Gastrocnemius medialis (tissue), 4 donors: Measurements from ENCODE around the gene ZNF778. TPM values are rescaled to one million over a fixed set of nuclear protein-coding genes. Genes with fewer than 3 reads are reported as not detected.

Experiments
- ATAC-seq, 2 donors: fragments of 150-250 bp; one replicate each; pipeline ENCODE4 v1.9.1; 2016
- DNase-seq, 2 donors: peaks; one replicate each; pipeline ENCODE4 v3.0.0-alpha.2; 2019
- H3K27ac ChIP-seq, 4 donors: fragments of 200-600 bp; sonication (generic); 1 replicate in 1 of 4; 2 replicates in 3 of 4; pipeline ENCODE4 v1.5.1; 2016 to 2018; ENCODE audit warnings: mild to moderate bottlenecking in 2 of 4, moderate library complexity in 1 of 4
- H3K27me3 ChIP-seq, 3 donors: fragments of 200-600 bp; sonication (generic) in 2 of 3; 1 replicate in 1 of 3; 2 replicates in 2 of 3; pipeline versions ENCODE4 v1.5.1 to v1.6.0; 2016 to 2019; ENCODE audit warnings: mild to moderate bottlenecking in 1 of 3, moderate library complexity in 1 of 3
- H3K36me3 ChIP-seq, 2 donors: fragments of 200-600 bp; sonication (generic) in 1 of 2; one replicate each; pipeline ENCODE4 v1.5.1; 2017 to 2018
- H3K4me1 ChIP-seq, 2 donors: fragments of 200-600 bp; sonication (generic) in 1 of 2; one replicate each; pipeline ENCODE4 v1.5.1; 2016 to 2017; ENCODE audit warnings: mild to moderate bottlenecking in 2 of 2
- H3K4me3 ChIP-seq, 4 donors: fragments of 200-600 bp; sonication (generic) in 3 of 4; 1 replicate in 1 of 4; 2 replicates in 3 of 4; pipeline ENCODE4 v1.5.1; 2016 to 2019; ENCODE audit warnings: mild to moderate bottlenecking in 2 of 4
- H3K9me3 ChIP-seq, 3 donors: fragments of 200-600 bp; sonication (generic) in 2 of 3; 1 replicate in 1 of 3; 2 replicates in 2 of 3; pipeline ENCODE4 v1.5.1; 2016 to 2019
- CTCF ChIP-seq, 5 experiments: fragments of 450-650 bp in 3 of 5; fragments of 200-600 bp in 2 of 5; sonication (generic) in 2 of 5; IDR thresholded peaks in 4 of 5; conservative IDR thresholded peaks in 1 of 5; 1 replicate in 4 of 5; 2 replicates in 1 of 5; pipeline ENCODE4 v1.5.1; 2016 to 2019; ENCODE audit warnings: antibody characterized with exemption in 5 of 5, mild to moderate bottlenecking in 3 of 5, moderate library complexity in 3 of 5
- POLR2A ChIP-seq, 2 donors: fragments of 450-650 bp; IDR thresholded peaks; one replicate each; pipeline ENCODE4 v1.6.1; 2017; ENCODE audit warnings: antibody characterized with exemption in 2 of 2, mild to moderate bottlenecking in 2 of 2, moderate library complexity in 2 of 2
- in situ Hi-C, 4 donors: fragments of 200-750 bp; cut with MboI; loops; one replicate each; pipeline versions ENCODE4 v1.15.0 to v1.8.0; 2017; ENCODE audit warnings: low sequenced_read_pairs in 4 of 4
- intact Hi-C: fragments of 100-400 bp; cut with DNase I; formaldehyde crosslinking; loops from one replicate; pipeline ENCODE4 v1.15.1; 2023; ENCODE audit warnings: low total_unique reads
- total RNA-seq, 4 donors: library from RNA; depleted of rRNA; stranded (reverse); fragments of >200 nt; gene quantifications; one replicate each; pipeline versions ENCODE4 v1.1.0 to v1.2.3, GENCODE V29; 2016

The ZNF778 gene
- total RNA-seq, 4 donors from 2014 or later, result 10.7 to 21.3 (median 17.9) TPM

DNA sequence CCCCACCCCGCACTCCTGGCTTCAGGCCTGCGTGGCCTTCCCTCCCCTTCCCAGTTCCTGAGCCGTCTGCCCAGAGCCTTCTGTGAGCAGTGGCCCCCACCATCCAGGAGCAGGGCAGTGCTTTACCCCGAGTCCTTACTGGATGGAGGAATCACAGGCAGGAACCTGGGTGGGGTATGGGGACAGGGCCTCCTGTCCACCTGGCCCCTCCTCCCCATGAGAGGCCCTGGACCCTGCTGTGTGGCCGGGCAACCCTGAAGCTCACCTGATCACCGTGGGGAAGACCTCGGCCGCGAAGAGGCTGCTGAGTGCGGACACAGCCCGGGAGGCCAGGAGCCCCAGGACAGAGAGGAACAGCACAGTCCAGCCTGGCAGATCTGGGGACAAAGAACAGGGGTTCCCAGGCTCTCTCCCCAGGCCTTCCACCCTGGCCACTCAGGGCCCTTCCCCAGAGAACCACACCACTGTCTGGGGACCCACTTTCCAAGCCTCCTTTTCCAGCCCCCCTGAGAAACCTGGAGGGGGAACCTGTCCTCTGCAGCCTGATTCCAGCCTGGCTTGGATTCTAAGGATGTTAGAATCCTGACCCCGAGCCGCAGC, 20.4 kb upstream of the ZNF778 start:
- TF ChIP-seq CTCF (IDR thresholded peaks at IDR 0.05 in 4 of 5, conservative IDR thresholded peaks at IDR 0.05 in 1 of 5), result no peak
- TF ChIP-seq POLR2A (IDR thresholded peaks at IDR 0.05), result no peak
- Histone ChIP-seq H3K27ac (no peak overlapping the region), H3K4me1 (no peaks in the 10 kb centered on the region), H3K36me3 (peaks cover 0 to 14% of the 10 kb centered on the region in 2 donors), H3K4me3 (no peak overlapping the region), H3K27me3 (peaks cover 36 to 37% (median 37%) of the 10 kb centered on the region in 3 donors), H3K9me3 (no peaks in the 10 kb centered on the region)
- ATAC-seq (no peak), DNase-seq (no peak)
- intact Hi-C loops (no loop called here), in situ Hi-C loops (no loop called here)

- no peak for DNase-seq
- intact Hi-C loops (no loop called here), in situ Hi-C loops (no loop called here)
- Histone ChIP-seq H3K27ac (no peak overlapping the region), H3K36me3 (peaks cover 0 to 14% of the 10 kb centered on the region in 2 donors), H3K4me3 (no peak overlapping the region), H3K9me3 (no peaks in the 10 kb centered on the region), H3K4me1 (no peaks in the 10 kb centered on the region), H3K27me3 (peaks cover 43 to 44% (median 44%) of the 10 kb centered on the region in 3 donors)
- no peak for ATAC-seq
- TF ChIP-seq CTCF (IDR thresholded peaks at IDR 0.05 in 4 of 5, conservative IDR thresholded peaks at IDR 0.05 in 1 of 5) (no peak), POLR2A (IDR thresholded peaks at IDR 0.05) (no peak)
Measured at GRCh38 chr16:89197633-89198416, 19.7 kb upstream of the ZNF778 start.

DNA sequence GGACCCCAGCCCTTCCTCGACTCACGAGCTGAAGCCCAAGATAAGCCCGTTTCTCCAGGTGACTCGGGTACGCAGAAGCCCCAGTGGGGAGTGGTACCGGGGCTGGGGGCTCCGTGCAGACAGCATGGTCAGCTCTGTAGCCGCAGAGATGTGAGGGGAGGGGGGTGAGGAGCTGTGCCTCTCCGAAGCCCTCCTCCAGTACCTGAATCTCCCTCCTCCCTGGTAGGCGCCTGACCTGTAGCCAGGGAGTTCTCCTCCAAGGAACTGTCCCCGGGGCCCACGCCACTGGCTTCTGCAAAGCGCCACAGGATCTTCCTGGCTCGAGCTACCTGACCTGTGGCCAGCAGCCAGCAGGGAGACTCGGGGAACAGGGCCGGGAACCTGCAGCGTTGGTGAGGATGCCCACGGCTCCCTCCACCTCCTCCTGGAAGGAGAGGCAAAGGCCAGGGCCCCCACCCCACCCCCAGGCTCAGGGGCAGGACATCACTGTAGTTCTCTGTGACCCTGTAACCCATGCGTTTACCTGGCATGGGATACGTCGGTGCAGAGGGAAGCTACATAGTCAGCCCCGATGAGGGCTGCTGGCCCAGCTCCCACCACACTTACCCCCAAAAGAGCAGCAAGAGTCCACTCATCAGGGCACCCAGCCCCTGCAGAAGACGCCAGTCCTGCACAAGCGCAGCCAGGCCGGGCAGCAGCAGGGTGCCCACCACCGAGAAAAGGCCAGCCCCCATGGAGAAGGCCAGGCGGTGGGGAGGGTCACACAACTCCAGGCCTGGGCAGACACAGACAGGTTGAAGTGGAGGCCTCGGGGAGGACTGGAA, 18.9 kb upstream of the ZNF778 start:
- intact Hi-C loops (no loop called here), in situ Hi-C loops (no loop called here)
- Histone ChIP-seq H3K27me3 (peaks cover 51 to 52% (median 52%) of the 10 kb centered on the region in 3 donors), H3K9me3 (no peaks in the 10 kb centered on the region), H3K4me3 (no peak overlapping the region), H3K36me3 (peaks cover 0 to 10% of the 10 kb centered on the region in 2 donors), H3K27ac (no peak overlapping the region), H3K4me1 (no peaks in the 10 kb centered on the region)
- no peak for DNase-seq
- ATAC-seq, result no peak
- TF ChIP-seq POLR2A (IDR thresholded peaks at IDR 0.05) (no peak), CTCF (IDR thresholded peaks at IDR 0.05 in 4 of 5, conservative IDR thresholded peaks at IDR 0.05 in 1 of 5) (no peak)

DNA sequence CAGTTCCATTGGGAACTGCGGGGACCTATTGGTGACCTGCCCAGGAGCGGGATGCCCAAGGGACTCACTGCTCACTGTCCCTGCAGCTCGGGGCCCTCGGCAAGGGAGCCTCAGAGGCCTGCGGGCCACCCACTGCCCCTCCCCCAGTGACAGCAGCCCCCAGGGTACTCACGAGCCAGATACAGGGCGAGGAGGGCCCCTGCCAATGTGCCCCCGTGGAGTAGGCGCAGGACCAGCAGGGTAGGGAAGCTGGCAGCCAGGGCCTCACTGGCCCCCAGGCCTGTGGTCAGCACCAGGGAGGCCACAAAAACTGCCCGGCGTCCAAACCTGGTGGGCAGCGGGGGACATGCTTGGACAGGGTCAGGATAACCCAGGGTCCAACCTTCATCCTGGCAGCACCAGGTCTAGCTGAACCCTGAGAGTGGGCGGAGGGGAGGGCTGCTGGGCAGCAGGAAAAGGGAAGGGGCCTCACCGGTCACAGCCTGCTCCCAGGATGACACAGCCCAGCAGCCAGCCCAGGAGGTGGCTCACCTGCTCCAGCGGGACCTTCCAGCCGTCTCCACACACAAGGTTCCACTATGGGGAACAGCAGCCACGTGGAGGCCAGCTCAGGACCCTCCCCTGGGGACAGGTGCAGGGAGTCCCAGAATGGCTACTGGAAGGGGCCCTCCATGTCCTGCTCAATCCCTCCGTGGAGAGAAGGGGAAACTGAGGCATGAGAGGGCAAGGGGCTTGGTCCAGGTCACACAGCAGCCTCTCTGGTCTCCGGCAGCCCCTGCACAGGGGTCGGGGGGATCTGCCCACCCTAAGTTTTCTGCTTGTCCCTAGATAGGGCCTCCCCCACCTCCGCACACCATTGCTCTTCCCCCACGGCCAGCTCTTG, 18.0 kb upstream of the ZNF778 start:
- Histone ChIP-seq H3K36me3 (peaks cover 0 to 2% of the 10 kb centered on the region in 2 donors), H3K4me3 (no peak overlapping the region), H3K4me1 (no peaks in the 10 kb centered on the region), H3K27me3 (peaks cover 56 to 61% (median 59%) of the 10 kb centered on the region in 3 donors), H3K27ac (no peak overlapping the region), H3K9me3 (no peaks in the 10 kb centered on the region)
- in situ Hi-C loops, result loop anchor here in 2 of 4 donors (25.0 kb wide), 2 partner anchors 337 to 462 kb away; partner anchors contain the start of genes GALNS (in 1 of the 2), PABPN1L (in 1 of the 2) and TRAPPC2L (in 1 of the 2)
- TF ChIP-seq POLR2A (IDR thresholded peaks at IDR 0.05), result no peak
- no peak for TF ChIP-seq CTCF (IDR thresholded peaks at IDR 0.05 in 4 of 5, conservative IDR thresholded peaks at IDR 0.05 in 1 of 5)
- DNase-seq (no peak), ATAC-seq (no peak)
- intact Hi-C loops, result loop anchor here (2.0 kb wide), 1 partner anchor 29 kb away; the partner anchor contains the start of gene CDH15
